Measurements from ENCODE around the gene DENND1B. TPM values are rescaled to one million over a fixed set of nuclear protein-coding genes. Genes with fewer than 3 reads are reported as not detected.

DENND1B gene
- total and polyA plus RNA-seq, 4 donors, result 1.7 to 13.7 (median 7.9) TPM

DNA sequence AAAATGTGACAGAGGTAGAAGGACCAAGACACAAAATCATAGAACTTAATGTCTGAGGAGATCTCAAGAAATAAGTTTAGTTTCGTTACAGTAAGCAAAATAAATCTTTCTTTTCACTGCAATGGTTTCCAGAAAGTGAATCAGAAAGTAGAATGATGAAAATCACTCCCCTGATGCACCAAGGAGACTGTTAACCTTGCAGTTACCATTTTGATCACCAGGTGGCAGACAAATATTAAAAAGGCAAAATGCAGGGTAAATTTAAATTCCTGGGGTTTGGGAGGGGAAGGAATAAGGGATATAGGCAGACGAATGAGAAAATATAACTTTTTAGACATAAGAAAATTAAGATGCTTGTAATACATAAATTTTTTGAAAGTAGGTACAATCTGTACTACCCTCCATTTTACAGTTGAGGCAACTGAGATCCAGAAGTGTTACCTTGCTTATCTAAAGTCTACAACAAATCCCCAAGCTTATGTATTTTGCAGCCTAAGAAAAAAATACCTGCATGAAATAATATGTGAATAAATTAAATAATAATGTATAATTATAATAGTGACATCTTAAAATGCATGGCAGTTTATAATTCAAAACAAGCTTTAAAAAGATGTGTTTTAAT, 254.1 kb downstream of the DENND1B start:
- TF ChIP-seq EGR1 (IDR thresholded peaks at IDR 0.05; ENCODE audit: low read depth in 2 of 2) (no peak), HNF4G (IDR thresholded peaks at IDR 0.05) (no peak), FOXA2 (IDR thresholded peaks at IDR 0.05) (no peak), YY1 (IDR thresholded peaks at IDR 0.05) (no peak), RXRA (IDR thresholded peaks at IDR 0.05) (no peak), SP1 (IDR thresholded peaks at IDR 0.05) (no peak), RAD21 (IDR thresholded peaks at IDR 0.05) (peak; percentile 69 to 82), FOXA1 (IDR thresholded peaks at IDR 0.05) (no peak), JUND (IDR thresholded peaks at IDR 0.05) (no peak)
- TF ChIP-seq, protein P1, sequence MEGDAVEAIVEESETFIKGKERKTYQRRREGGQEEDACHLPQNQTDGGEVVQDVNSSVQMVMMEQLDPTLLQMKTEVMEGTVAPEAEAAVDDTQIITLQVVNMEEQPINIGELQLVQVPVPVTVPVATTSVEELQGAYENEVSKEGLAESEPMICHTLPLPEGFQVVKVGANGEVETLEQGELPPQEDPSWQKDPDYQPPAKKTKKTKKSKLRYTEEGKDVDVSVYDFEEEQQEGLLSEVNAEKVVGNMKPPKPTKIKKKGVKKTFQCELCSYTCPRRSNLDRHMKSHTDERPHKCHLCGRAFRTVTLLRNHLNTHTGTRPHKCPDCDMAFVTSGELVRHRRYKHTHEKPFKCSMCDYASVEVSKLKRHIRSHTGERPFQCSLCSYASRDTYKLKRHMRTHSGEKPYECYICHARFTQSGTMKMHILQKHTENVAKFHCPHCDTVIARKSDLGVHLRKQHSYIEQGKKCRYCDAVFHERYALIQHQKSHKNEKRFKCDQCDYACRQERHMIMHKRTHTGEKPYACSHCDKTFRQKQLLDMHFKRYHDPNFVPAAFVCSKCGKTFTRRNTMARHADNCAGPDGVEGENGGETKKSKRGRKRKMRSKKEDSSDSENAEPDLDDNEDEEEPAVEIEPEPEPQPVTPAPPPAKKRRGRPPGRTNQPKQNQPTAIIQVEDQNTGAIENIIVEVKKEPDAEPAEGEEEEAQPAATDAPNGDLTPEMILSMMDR (IDR thresholded peaks at IDR 0.05; ENCODE audit: low read depth, low read length, missing input control), result peak; percentile 69
- TF ChIP-seq, protein P2, sequence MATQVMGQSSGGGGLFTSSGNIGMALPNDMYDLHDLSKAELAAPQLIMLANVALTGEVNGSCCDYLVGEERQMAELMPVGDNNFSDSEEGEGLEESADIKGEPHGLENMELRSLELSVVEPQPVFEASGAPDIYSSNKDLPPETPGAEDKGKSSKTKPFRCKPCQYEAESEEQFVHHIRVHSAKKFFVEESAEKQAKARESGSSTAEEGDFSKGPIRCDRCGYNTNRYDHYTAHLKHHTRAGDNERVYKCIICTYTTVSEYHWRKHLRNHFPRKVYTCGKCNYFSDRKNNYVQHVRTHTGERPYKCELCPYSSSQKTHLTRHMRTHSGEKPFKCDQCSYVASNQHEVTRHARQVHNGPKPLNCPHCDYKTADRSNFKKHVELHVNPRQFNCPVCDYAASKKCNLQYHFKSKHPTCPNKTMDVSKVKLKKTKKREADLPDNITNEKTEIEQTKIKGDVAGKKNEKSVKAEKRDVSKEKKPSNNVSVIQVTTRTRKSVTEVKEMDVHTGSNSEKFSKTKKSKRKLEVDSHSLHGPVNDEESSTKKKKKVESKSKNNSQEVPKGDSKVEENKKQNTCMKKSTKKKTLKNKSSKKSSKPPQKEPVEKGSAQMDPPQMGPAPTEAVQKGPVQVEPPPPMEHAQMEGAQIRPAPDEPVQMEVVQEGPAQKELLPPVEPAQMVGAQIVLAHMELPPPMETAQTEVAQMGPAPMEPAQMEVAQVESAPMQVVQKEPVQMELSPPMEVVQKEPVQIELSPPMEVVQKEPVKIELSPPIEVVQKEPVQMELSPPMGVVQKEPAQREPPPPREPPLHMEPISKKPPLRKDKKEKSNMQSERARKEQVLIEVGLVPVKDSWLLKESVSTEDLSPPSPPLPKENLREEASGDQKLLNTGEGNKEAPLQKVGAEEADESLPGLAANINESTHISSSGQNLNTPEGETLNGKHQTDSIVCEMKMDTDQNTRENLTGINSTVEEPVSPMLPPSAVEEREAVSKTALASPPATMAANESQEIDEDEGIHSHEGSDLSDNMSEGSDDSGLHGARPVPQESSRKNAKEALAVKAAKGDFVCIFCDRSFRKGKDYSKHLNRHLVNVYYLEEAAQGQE (IDR thresholded peaks at IDR 0.05), result no peak
- no peak for DNase-seq (ENCODE audit: low spot score)
- Histone ChIP-seq H3K9ac (ENCODE audit: low read depth in 1 of 2, low read length in 2 of 2) (no peak overlapping the region), H3K36me3 (ENCODE audit: control insufficient read depth in 4 of 4, insufficient read depth in 3 of 4, low read depth in 1 of 4, low read length in 3 of 4) (no peaks in the 10 kb centered on the region), H3K4me3 (ENCODE audit: low read depth in 1 of 3, low read length in 3 of 3) (no peak overlapping the region), H3K9me3 (ENCODE audit: control insufficient read depth in 4 of 4, low read length in 3 of 4) (no peaks in the 10 kb centered on the region), H3K27ac (ENCODE audit: low read depth in 1 of 2, low read length in 2 of 2) (no peak overlapping the region), H3K27me3 (ENCODE audit: control insufficient read depth in 4 of 4, insufficient read depth in 4 of 4, low read length in 3 of 4) (no peaks in the 10 kb centered on the region), H3K4me1 (ENCODE audit: control insufficient read depth in 4 of 4, insufficient read depth in 4 of 4, low read length in 3 of 4) (no peaks in the 10 kb centered on the region)
- WGBS, result 38% methylated on average over 2 of the region's 2 CpGs

DNA sequence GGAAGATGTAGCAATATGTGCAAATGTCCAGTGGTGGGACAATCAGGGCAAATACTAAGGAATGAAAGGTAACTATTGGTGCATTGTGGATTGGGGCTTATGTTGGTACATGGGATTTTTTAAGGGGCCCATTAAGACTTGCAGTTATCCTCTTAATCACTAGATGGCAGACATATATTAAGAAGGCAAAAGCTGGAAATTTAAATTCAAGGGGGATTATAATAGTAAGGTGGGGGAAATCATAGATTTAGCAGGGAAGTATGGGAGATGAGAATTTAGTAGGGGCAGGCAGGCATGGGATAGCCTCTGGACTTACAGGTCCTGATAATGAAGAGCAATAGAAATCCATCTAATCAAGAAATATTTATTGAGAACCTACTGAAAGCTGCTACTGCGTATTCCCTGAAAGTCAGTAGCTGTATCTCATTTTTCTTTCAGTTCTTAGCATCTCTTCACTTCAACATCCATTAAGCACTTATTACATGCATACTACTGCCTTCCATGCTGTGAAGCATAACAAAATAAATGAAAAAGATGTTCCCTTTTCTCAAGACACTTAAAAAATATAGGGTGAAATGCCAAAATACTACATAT, 255.4 kb downstream of the DENND1B start:
- TF ChIP-seq, protein P1 (IDR thresholded peaks at IDR 0.05; ENCODE audit: low read depth, low read length, missing input control), result peak; percentile 35
- TF ChIP-seq RAD21 (IDR thresholded peaks at IDR 0.05), result peak; percentile 27 to 41
- TF ChIP-seq HNF4A (conservative IDR thresholded peaks at IDR 0.05), result no peak
- TF ChIP-seq EGR1 (IDR thresholded peaks at IDR 0.05; ENCODE audit: low read depth in 2 of 2), result no peak
- H3K27me3 ChIP-seq (ENCODE audit: control insufficient read depth in 4 of 4, insufficient read depth in 4 of 4, low read length in 3 of 4), result no peaks in the 10 kb centered on the region
- H3K36me3 ChIP-seq (ENCODE audit: control insufficient read depth in 4 of 4, insufficient read depth in 3 of 4, low read depth in 1 of 4, low read length in 3 of 4), result no peaks in the 10 kb centered on the region
- 98% methylated on average over 1 of the region's 1 CpG for WGBS
- no peak overlapping the region for H3K9ac ChIP-seq (ENCODE audit: low read depth in 1 of 2, low read length in 2 of 2)
- no peak for DNase-seq (ENCODE audit: low spot score)
- H3K4me3 ChIP-seq (ENCODE audit: low read depth in 1 of 3, low read length in 3 of 3), result no peak overlapping the region
- no peak overlapping the region for H3K27ac ChIP-seq (ENCODE audit: low read depth in 1 of 2, low read length in 2 of 2)
- no peaks in the 10 kb centered on the region for H3K9me3 ChIP-seq (ENCODE audit: control insufficient read depth in 4 of 4, low read length in 3 of 4)
- no peaks in the 10 kb centered on the region for H3K4me1 ChIP-seq (ENCODE audit: control insufficient read depth in 4 of 4, insufficient read depth in 4 of 4, low read length in 3 of 4)

Measured in liver (tissue), 9 donors.